HepG2 (cell line): ENCODE results near the gene COPA. TPM values are rescaled to one million over a fixed set of nuclear protein-coding genes. Genes with fewer than 3 reads are reported as not detected.
A peak's percentile ranks its signal among the peaks of the same experiment; 100 is the strongest.

Source experiments
- ATAC-seq: fragments of 200-7000 bp; cut with Tn5 transposase; 3 replicates; pipeline ENCODE4 v1.9.1; 2020; ENCODE audit warnings: mild to moderate bottlenecking, moderate library complexity
- BruUV-seq: library from RNA; stranded (reverse); fragments of 400-500 nt; replicated peaks from 2 replicates; lab custom pipeline; 2021; lab: Mats Ljungman, UMichigan
- CTCF ChIA-PET: fragments of 300-600 bp; formaldehyde crosslinking; extraction: SDS; loops from one replicate; lab custom pipeline; 2021; ENCODE audit warnings: low total read pairs, inconsistent platforms, low intra/inter-chr PET ratio; lab: Yijun Ruan, JAX
- POLR2A ChIA-PET: fragments of 350-600 bp; sonication (Branson Sonifier 250); formaldehyde crosslinking; loops from one replicate; lab custom pipeline; 2020; ENCODE audit warnings: antibody characterized with exemption, inconsistent platforms; lab: Yijun Ruan, JAX
- DNase-seq: peaks from one replicate; pipeline ENCODE4 v3.0.0-alpha.2; 2015; ENCODE audit warnings: low spot score
- FAIRE-seq: peaks from 3 replicates; lab custom pipeline; 2011; peaks lifted over from hg19 to GRCh38; lab: Jason Lieb, UNC
- H2AFZ ChIP-seq: one replicate; pipeline ENCODE4 v1.6.1; 2011; ENCODE audit warnings: low read length, inconsistent platforms
- H3K27ac ChIP-seq: fragments of 300-600 bp; 3 replicates; pipeline ENCODE4 v1.8.0; 2011; ENCODE audit warnings: mixed run types, mild to moderate bottlenecking, mixed read lengths, low read length, inconsistent platforms; ENCODE audit not compliant: insufficient read depth; ENCODE audit errors: extremely low read length
- H3K27me3 ChIP-seq, 2 experiments: fragments of 200-600 bp in 1 of 2; 2 replicates in 1 of 2; 3 replicates in 1 of 2; pipeline versions ENCODE4 v1.6.0 to v1.8.0; 2011; ENCODE audit warnings: low read length in 2 of 2, mild to moderate bottlenecking in 2 of 2, moderate library complexity in 2 of 2, inconsistent platforms in 1 of 2; ENCODE audit not compliant: insufficient read depth in 2 of 2, control insufficient read depth in 1 of 2
- H3K36me3 ChIP-seq, 2 experiments: fragments of 200-600 bp in 1 of 2; replicated peaks in 1 of 2; 2 replicates in 1 of 2; 3 replicates in 1 of 2; pipeline versions ENCODE4 v1.5.1 to v1.8.0; 2011; ENCODE audit warnings: low read length in 2 of 2, inconsistent platforms in 1 of 2; ENCODE audit not compliant: insufficient read depth in 2 of 2, control insufficient read depth in 1 of 2
- H3K4me1 ChIP-seq: 2 replicates; pipeline ENCODE4 v1.5.1; 2012; ENCODE audit warnings: low read length, inconsistent platforms; ENCODE audit not compliant: insufficient read depth
- H3K4me2 ChIP-seq: 2 replicates; pipeline ENCODE4 v1.6.0; 2011; ENCODE audit warnings: low read depth, low read length, inconsistent platforms
- H3K4me3 ChIP-seq, 3 experiments: fragments of 200-600 bp in 1 of 3; sonication (generic), shearing (Covaris generic) in 1 of 3; replicated peaks in 1 of 3; 2 replicates each; pipeline ENCODE4 v1.5.1; 2011 to 2016; ENCODE audit warnings: low read length in 3 of 3, inconsistent platforms in 2 of 3, low read depth in 2 of 3, mild to moderate bottlenecking in 2 of 3, control low read depth in 1 of 3, mixed read lengths in 1 of 3; ENCODE audit not compliant: insufficient read depth in 1 of 3
- H3K79me2 ChIP-seq: one replicate; pipeline ENCODE4 v1.6.1; 2011; ENCODE audit warnings: low read length, inconsistent platforms; ENCODE audit not compliant: insufficient read depth
- H3K9ac ChIP-seq: 2 replicates; pipeline ENCODE4 v1.6.0; 2011; ENCODE audit warnings: mild to moderate bottlenecking, low read depth, low read length, inconsistent platforms; ENCODE audit not compliant: insufficient read depth
- H3K9me3 ChIP-seq: 2 replicates; pipeline ENCODE4 v1.5.1; 2012; ENCODE audit warnings: mild to moderate bottlenecking, low read length
- H4K20me1 ChIP-seq: 2 replicates; pipeline ENCODE4 v1.6.0; 2011; ENCODE audit warnings: inconsistent platforms, mild to moderate bottlenecking, low read length, moderate library complexity; ENCODE audit not compliant: insufficient read depth
- CSRNP1 ChIP-seq: sonication (generic); formaldehyde crosslinking; IDR thresholded peaks from 2 replicates; pipeline ENCODE4 v1.8.1; 2023; ENCODE audit warnings: mild to moderate bottlenecking, missing genetic modification reagents
- HNF4G ChIP-seq, 2 experiments: sonication (generic) in 1 of 2; formaldehyde crosslinking in 1 of 2; IDR thresholded peaks; 2 replicates each; pipeline versions ENCODE4 v1.4.0 to v1.6.1; 2011 to 2020; ENCODE audit warnings: borderline replicate concordance in 2 of 2, low read depth in 2 of 2, mild to moderate bottlenecking in 2 of 2, low read length in 1 of 2, missing genetic modification reagents in 1 of 2, moderate library complexity in 1 of 2
- KAT2B ChIP-seq: fragments of 150-350 bp; IDR thresholded peaks from 2 replicates; pipeline ENCODE4 v1.6.1; 2014; ENCODE audit warnings: low read depth, low read length, borderline replicate concordance
- SNRNP70 ChIP-seq: fragments of 200-400 bp; formaldehyde crosslinking; IDR thresholded peaks from 2 replicates; pipeline ENCODE4 v1.6.1; 2017; ENCODE audit warnings: mild to moderate bottlenecking, low read depth, low read length, moderate library complexity
- TEF ChIP-seq: sonication (generic); formaldehyde crosslinking; IDR thresholded peaks from 2 replicates; pipeline ENCODE4 v1.5.0; 2020; ENCODE audit warnings: missing genetic modification reagents
- ZBTB26 ChIP-seq: IDR thresholded peaks from 2 replicates; pipeline ENCODE4 v1.6.1; 2016; ENCODE audit warnings: missing compliant biosample characterization, missing genetic modification reagents, borderline replicate concordance
- ZEB1 ChIP-seq: IDR thresholded peaks from 2 replicates; pipeline ENCODE4 v1.6.1; 2012; ENCODE audit warnings: mild to moderate bottlenecking, low read depth, inconsistent platforms; ENCODE audit not compliant: insufficient replicate concordance
- ZNF3 ChIP-seq: IDR thresholded peaks from 2 replicates; pipeline ENCODE4 v1.7.0; 2017; ENCODE audit warnings: inconsistent platforms
- ZNF441 ChIP-seq: sonication (generic); formaldehyde crosslinking; IDR thresholded peaks from 2 replicates; pipeline ENCODE4 v1.7.0; 2021; ENCODE audit warnings: missing genetic modification reagents, borderline replicate concordance
- ZNF678 ChIP-seq: sonication (generic); formaldehyde crosslinking; IDR thresholded peaks from 2 replicates; pipeline ENCODE4 v1.4.0; 2020; ENCODE audit warnings: mild to moderate bottlenecking, missing genetic modification reagents
- WGBS: methylation state at CpG from one replicate; pipeline ENCODE4 v1.1.6; 2017; ENCODE audit warnings: low lambda C conversion rate; 5-methylcytosine and 5-hydroxymethylcytosine counted together
- in situ Hi-C: cut with HindIII; loops from 2 replicates; pipeline ENCODE4 v1.10.0; 2017; ENCODE audit warnings: low pct_unique_long_range_greater_than_20kb; ENCODE audit not compliant: extremely low pct_ligation_motif_present
- intact Hi-C: fragments of 100-400 bp; cut with micrococcal nuclease; formaldehyde crosslinking; loops from one replicate; pipeline ENCODE4 v1.10.0; 2022; ENCODE audit not compliant: unreplicated experiment
- polyA plus RNA-seq, 8 experiments: library from polyadenylated mRNA; depleted of rRNA in 3 of 8; stranded (reverse) in 7 of 8; unstranded in 1 of 8; fragments of >200 nt; fragmentation: Illumina TruSeq in 4 of 8; extraction: Trizol in 4 of 8; gene quantifications; 2 replicates each; pipeline versions ENCODE4 v1.2.1 to v1.2.3, GENCODE V29; 2011 to 2016; ENCODE audit warnings: low read depth in 4 of 8, missing spikeins in 1 of 8, mixed read lengths in 1 of 8; ENCODE audit not compliant: insufficient read depth in 1 of 8
- total RNA-seq, 5 experiments: library from RNA; depleted of rRNA; stranded (reverse); fragments of >200 nt; fragmentation: Illumina TruSeq; extraction: Trizol; gene quantifications; 2 replicates each; pipeline ENCODE4 v1.2.3, GENCODE V29; 2016; ENCODE audit warnings: low read depth in 1 of 5

Gene COPA
- total and polyA plus RNA-seq, 2 of the 13 experiments (the other 11 are each of a cell fraction or from before 2014, with no cell fraction given) = 160 to 197 TPM

- Histone ChIP-seq H3K4me3 (peak overlapping the region; percentile 81 to 98 (median 98); a peak in 5 of 6 replicates), H4K20me1 (peaks cover 26% of the 10 kb centered on the region), H3K79me2 (peaks cover 58% of the 10 kb centered on the region), H3K36me3 (peaks cover 7 to 40% of the 10 kb centered on the region in 2 experiments), H3K4me1 (peaks cover 39% of the 10 kb centered on the region), H2AFZ (no peak overlapping the region), H3K4me2 (peak overlapping the region; percentile 78), H3K9ac (peak overlapping the region; percentile 99), H3K9me3 (no peaks in the 10 kb centered on the region), H3K27ac (peak overlapping the region; percentile 83), H3K27me3 (peaks cover 0 to 4% of the 10 kb centered on the region in 2 experiments; a peak in 1 of 5 replicates)
- TF ChIP-seq ZNF3 = no peak
- TF ChIP-seq ZEB1 = no peak
- TF ChIP-seq CSRNP1 (CRISPR knock-in tag) = no peak
- no peak for TF ChIP-seq ZBTB26 (CRISPR knock-in tag)
- TF ChIP-seq SNRNP70 = no peak
- TF ChIP-seq TEF (CRISPR knock-in tag) = no peak
- TF ChIP-seq HNF4G (IDR thresholded peaks at IDR 0.05; ENCODE audit: borderline replicate concordance, low read depth, low read length) = no peak
- no peak for TF ChIP-seq HNF4G (CRISPR knock-in tag; IDR thresholded peaks at IDR 0.05; ENCODE audit: borderline replicate concordance, low read depth)
- no peak for TF ChIP-seq ZNF678 (CRISPR knock-in tag)
- no peak for TF ChIP-seq ZNF441 (CRISPR knock-in tag)
- TF ChIP-seq KAT2B = no peak
- ATAC-seq (no peak), DNase-seq (no peak), FAIRE-seq (no peak)
- intact Hi-C loops = no loop called here
- no TSS peak for BruUV-seq
- WGBS = 75% methylated on average over 3 of the region's 3 CpGs
- in situ Hi-C loops = no loop called here
- ChIA-PET POLR2A (no interaction called here), CTCF (no interaction called here)
Observed at GRCh38 chr1:160344241-160344640, 1.2 kb upstream of the COPA start.
